Smooth muscle cell (in vitro differentiated cells): ENCODE measurements around the gene CYTH3. TPM values are rescaled to one million over a fixed set of nuclear protein-coding genes. Genes with fewer than 3 reads are reported as not detected.
"Not testable (repeated sequence)": the region's sequence is repeated elsewhere in the genome, so short reads cannot be mapped to it uniquely, and the experiment has no call there.

Experiments
- DNase-seq: peaks from one replicate; lab custom pipeline; 2025; ENCODE audit not compliant: unreplicated experiment; lab: John Stamatoyannopoulos, UW
- H2AFZ ChIP-seq: fragments of 200-600 bp; sonication (generic); 2 replicates; pipeline ENCODE4 v1.6.0; 2016; ENCODE audit warnings: antibody characterized with exemption, low read depth, mild to moderate bottlenecking
- H3F3A ChIP-seq: fragments of 200-600 bp; sonication (generic); 2 replicates; pipeline ENCODE4 v1.6.0; 2017; ENCODE audit warnings: antibody characterized with exemption, low read depth
- H3K27ac ChIP-seq: fragments of 200-600 bp; sonication (generic); 2 replicates; pipeline ENCODE4 v1.5.1; 2016; ENCODE audit warnings: low read depth, mild to moderate bottlenecking
- H3K27me3 ChIP-seq: fragments of 200-600 bp; sonication (generic); 2 replicates; pipeline ENCODE4 v1.6.1; 2016; ENCODE audit warnings: low read depth, mild to moderate bottlenecking
- H3K36me3 ChIP-seq: fragments of 200-600 bp; sonication (generic); 2 replicates; pipeline ENCODE4 v1.5.1; 2016; ENCODE audit warnings: low read depth
- H3K4me1 ChIP-seq: fragments of 200-600 bp; sonication (generic); 2 replicates; pipeline ENCODE4 v1.5.1; 2016; ENCODE audit warnings: low read depth
- H3K4me2 ChIP-seq: fragments of 200-600 bp; sonication (generic); 2 replicates; pipeline ENCODE4 v1.6.0; 2016; ENCODE audit warnings: mild to moderate bottlenecking
- H3K4me3 ChIP-seq: fragments of 200-600 bp; sonication (generic); 2 replicates; pipeline ENCODE4 v1.5.1; 2016; ENCODE audit warnings: mild to moderate bottlenecking
- H3K79me2 ChIP-seq: fragments of 200-600 bp; sonication (generic); 2 replicates; pipeline ENCODE4 v1.6.0; 2016; ENCODE audit warnings: low read depth, mild to moderate bottlenecking
- H3K9ac ChIP-seq: fragments of 200-600 bp; sonication (generic); 2 replicates; pipeline ENCODE4 v1.6.0; 2016; ENCODE audit warnings: low read depth
- H3K9me3 ChIP-seq: fragments of 200-600 bp; sonication (generic); replicated peaks from 2 replicates; pipeline ENCODE4 v1.5.1; 2016; ENCODE audit warnings: low read depth
- H4K20me1 ChIP-seq: fragments of 200-600 bp; sonication (generic); 2 replicates; pipeline ENCODE4 v1.6.0; 2016; ENCODE audit warnings: low read depth
- WGBS: methylation state at CpG from one replicate; pipeline ENCODE4 v1.1.7; 2016; ENCODE audit warnings: low lambda C conversion rate; 5-methylcytosine and 5-hydroxymethylcytosine counted together
- polyA plus RNA-seq: library from polyadenylated mRNA; unstranded; fragments of >200 nt; fragmentation: Nextera tagmentation; extraction: Ambion mirVana; gene quantifications from 2 replicates; pipeline ENCODE4 v1.2.1, GENCODE V29; 2016
- total RNA-seq: library from RNA; depleted of rRNA; stranded (reverse); fragments of >200 nt; gene quantifications from 2 replicates; pipeline ENCODE4 v1.2.3, GENCODE V29; 2014
- TF ChIP-seq, protein P1 (sequence below): fragments of 200-600 bp; sonication (generic); IDR thresholded peaks from 2 replicates; pipeline ENCODE4 v1.5.1; 2017; ENCODE audit warnings: borderline replicate concordance, mild to moderate bottlenecking, antibody characterized with exemption; ENCODE audit not compliant: insufficient read depth, poor library complexity, severe bottlenecking

Gene CYTH3
- total and polyA plus RNA-seq, 2 experiments from 2014 or later: 7.6 to 11.4 TPM

- H3K9me3 ChIP-seq: no peaks in the 10 kb centered on the region
- DNase-seq: no peak
- no peaks in the 10 kb centered on the region for H3K79me2 ChIP-seq
- H3K4me1 ChIP-seq: no peaks in the 10 kb centered on the region
- H3K36me3 ChIP-seq: peaks cover 6% of the 10 kb centered on the region
- no peaks in the 10 kb centered on the region for H4K20me1 ChIP-seq
- H3K27ac ChIP-seq: no peak overlapping the region
- H3K9ac ChIP-seq: no peak overlapping the region
- no peak overlapping the region for H3K4me2 ChIP-seq
- H3K27me3 ChIP-seq: no peaks in the 10 kb centered on the region
- no peak overlapping the region for H2AFZ ChIP-seq
- WGBS: 97% methylated on average over 29 of the region's 29 CpGs
- H3K4me3 ChIP-seq: no peak overlapping the region
- H3F3A ChIP-seq: no peaks in the 10 kb centered on the region
- TF ChIP-seq, protein P1, sequence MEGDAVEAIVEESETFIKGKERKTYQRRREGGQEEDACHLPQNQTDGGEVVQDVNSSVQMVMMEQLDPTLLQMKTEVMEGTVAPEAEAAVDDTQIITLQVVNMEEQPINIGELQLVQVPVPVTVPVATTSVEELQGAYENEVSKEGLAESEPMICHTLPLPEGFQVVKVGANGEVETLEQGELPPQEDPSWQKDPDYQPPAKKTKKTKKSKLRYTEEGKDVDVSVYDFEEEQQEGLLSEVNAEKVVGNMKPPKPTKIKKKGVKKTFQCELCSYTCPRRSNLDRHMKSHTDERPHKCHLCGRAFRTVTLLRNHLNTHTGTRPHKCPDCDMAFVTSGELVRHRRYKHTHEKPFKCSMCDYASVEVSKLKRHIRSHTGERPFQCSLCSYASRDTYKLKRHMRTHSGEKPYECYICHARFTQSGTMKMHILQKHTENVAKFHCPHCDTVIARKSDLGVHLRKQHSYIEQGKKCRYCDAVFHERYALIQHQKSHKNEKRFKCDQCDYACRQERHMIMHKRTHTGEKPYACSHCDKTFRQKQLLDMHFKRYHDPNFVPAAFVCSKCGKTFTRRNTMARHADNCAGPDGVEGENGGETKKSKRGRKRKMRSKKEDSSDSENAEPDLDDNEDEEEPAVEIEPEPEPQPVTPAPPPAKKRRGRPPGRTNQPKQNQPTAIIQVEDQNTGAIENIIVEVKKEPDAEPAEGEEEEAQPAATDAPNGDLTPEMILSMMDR: no peak
Observed at GRCh38 chr7:6151994-6152735, 120.3 kb downstream of the CYTH3 start.

DNA sequence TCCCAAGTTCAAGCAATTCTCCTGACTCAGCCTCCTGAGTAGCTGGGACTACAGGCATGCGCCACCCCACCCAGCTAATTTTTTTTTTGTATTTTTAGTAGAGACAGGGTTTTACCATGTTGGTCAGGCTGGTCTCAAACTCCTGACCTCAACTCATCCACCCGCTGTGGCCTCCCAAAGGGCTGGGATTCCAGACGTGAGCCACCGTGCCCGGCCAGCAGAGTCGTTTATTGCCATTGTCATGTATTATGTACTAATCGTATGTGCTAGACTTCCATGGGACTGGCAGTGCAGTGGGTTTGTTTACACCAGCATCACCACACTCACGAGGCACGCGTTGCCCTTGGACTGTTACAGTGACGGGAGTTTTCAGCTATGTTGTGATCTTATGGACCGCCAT is 120.9 kb downstream of the CYTH3 start:
- DNase-seq, H3K4me1 ChIP-seq, H3K9ac ChIP-seq, H3F3A ChIP-seq, H3K9me3 ChIP-seq, H3K27me3 ChIP-seq, H4K20me1 ChIP-seq, H3K79me2 ChIP-seq, H3K27ac ChIP-seq, H3K4me2 ChIP-seq, H3K4me3 ChIP-seq, H2AFZ ChIP-seq, H3K36me3 ChIP-seq: not testable (repeated sequence)
- 98% methylated on average over 12 of the region's 12 CpGs for WGBS

GRCh38 chr7:6149996-6150395 is 122.4 kb downstream of the CYTH3 start:
- TF ChIP-seq, protein P1: no peak
- Histone ChIP-seq H4K20me1 (no peaks in the 10 kb centered on the region), H3K79me2 (no peaks in the 10 kb centered on the region), H2AFZ (no peak overlapping the region), H3K4me2 (no peak overlapping the region), H3K36me3 (peaks cover 3% of the 10 kb centered on the region), H3K4me3 (no peak overlapping the region), H3K27ac (no peak overlapping the region), H3K9ac (no peak overlapping the region), H3F3A (no peaks in the 10 kb centered on the region), H3K27me3 (no peaks in the 10 kb centered on the region), H3K9me3 (no peaks in the 10 kb centered on the region), H3K4me1 (no peaks in the 10 kb centered on the region)
- DNase-seq: no peak
- WGBS: 97% methylated on average over 19 of the region's 19 CpGs

GRCh38 chr7:6148724-6149360 is 123.6 kb downstream of the CYTH3 start:
- no peak overlapping the region for H3K27ac ChIP-seq
- H3K9me3 ChIP-seq: no peaks in the 10 kb centered on the region
- no peaks in the 10 kb centered on the region for H3K27me3 ChIP-seq
- no peak overlapping the region for H2AFZ ChIP-seq
- no peak overlapping the region for H3K4me3 ChIP-seq
- H3K4me2 ChIP-seq: no peak overlapping the region
- no peaks in the 10 kb centered on the region for H3K79me2 ChIP-seq
- H3K9ac ChIP-seq: no peak overlapping the region
- WGBS: 92% methylated on average over 20 of the region's 20 CpGs
- TF ChIP-seq, protein P1: no peak
- no peaks in the 10 kb centered on the region for H4K20me1 ChIP-seq
- DNase-seq: no peak
- no peaks in the 10 kb centered on the region for H3K36me3 ChIP-seq
- H3K4me1 ChIP-seq: no peaks in the 10 kb centered on the region
- H3F3A ChIP-seq: no peaks in the 10 kb centered on the region
